Right lobe of liver (tissue), 6 donors: ENCODE results near the gene RNPS1. TPM values are rescaled to one million over a fixed set of nuclear protein-coding genes. Genes with fewer than 3 reads are reported as not detected.
A peak's percentile ranks its signal among the peaks of the same experiment; 100 is the strongest.

Experiments used
- ATAC-seq, 4 donors: fragments of 200-7000 bp; cut with Tn5 transposase; one replicate each; pipeline ENCODE4 v1.9.1; 2020; ENCODE audit warnings: mild to moderate bottlenecking in 4 of 4, moderate library complexity in 4 of 4
- DNase-seq, 3 donors: peaks; one replicate each; pipeline ENCODE4 v3.0.0-alpha.2; 2020
- H3K27ac ChIP-seq, 3 donors: fragments of 200-600 bp; one replicate each; pipeline ENCODE4 v1.8.0; 2022
- H3K27me3 ChIP-seq, 2 donors: fragments of 200-600 bp; one replicate each; pipeline ENCODE4 v1.8.0; 2022
- H3K36me3 ChIP-seq, 4 donors: fragments of 200-600 bp; sonication (generic) in 1 of 4; one replicate each; pipeline versions ENCODE4 v1.5.1 to v1.8.0; 2017 to 2022; ENCODE audit warnings: control low read depth in 1 of 4
- H3K4me1 ChIP-seq, 4 donors: fragments of 200-600 bp; sonication (generic) in 1 of 4; one replicate each; pipeline versions ENCODE4 v1.5.1 to v1.8.0; 2017 to 2022; ENCODE audit warnings: control low read depth in 1 of 4
- H3K4me3 ChIP-seq, 3 donors: fragments of 200-600 bp; one replicate each; pipeline ENCODE4 v1.8.0; 2022
- H3K9me3 ChIP-seq, 4 donors: fragments of 200-600 bp; sonication (generic) in 1 of 4; one replicate each; pipeline versions ENCODE4 v1.5.1 to v1.8.0; 2017 to 2022; ENCODE audit warnings: control low read depth in 1 of 4
- POLR2A ChIP-seq: fragments of 450-650 bp; IDR thresholded peaks from one replicate; pipeline ENCODE4 v1.6.1; 2017; ENCODE audit warnings: antibody characterized with exemption, mild to moderate bottlenecking
- WGBS: methylation state at CpG from one replicate; pipeline ENCODE4 v1.1.6; 2018; ENCODE audit warnings: low coverage, low lambda C conversion rate; ENCODE audit not compliant: insufficient coverage; ENCODE audit errors: missing lambda C conversion rate; 5-methylcytosine and 5-hydroxymethylcytosine counted together
- intact Hi-C, 2 donors: fragments of 100-400 bp; cut with DNase I; formaldehyde crosslinking; loops; one replicate each; pipeline versions ENCODE4 v1.11.2 to v1.14.1; 2022
- total RNA-seq, 6 experiments: library from RNA; depleted of rRNA in 2 of 6; stranded (reverse); fragments of >200 nt in 2 of 6; fragmentation: NEBNext Ultra II Directional in 3 of 6; extraction: Animal tissue kit (Norgen Biotek cat#: 25700) in 3 of 6; gene quantifications; one replicate each; pipeline versions ENCODE4 v1.1.0 to v1.2.4, GENCODE V29; 2016 to 2023
- TF ChIP-seq, protein P1 (sequence below), 4 donors: fragments of 200-600 bp in 3 of 4; fragments of 450-650 bp in 1 of 4; IDR thresholded peaks; one replicate each; pipeline versions ENCODE4 v1.5.1 to v1.8.0; 2016 to 2022; ENCODE audit warnings: antibody characterized with exemption in 4 of 4, mild to moderate bottlenecking in 2 of 4
- donor health status: DM: no; HTN: yes; CAD: no.
- donor health status: DM: no; HTN: no; CAD: no.
- donor health status: DM: no; HTN: no; CAD: no.
- donor health status: DM: no; HTN: yes; CAD: no.
- donor health status: DM: no; HTN: yes; CAD: no.

RNPS1 gene
- total RNA-seq, 6 experiments from 2014 or later, result 29.0 to 61.9 (median 38.9) TPM

DNA sequence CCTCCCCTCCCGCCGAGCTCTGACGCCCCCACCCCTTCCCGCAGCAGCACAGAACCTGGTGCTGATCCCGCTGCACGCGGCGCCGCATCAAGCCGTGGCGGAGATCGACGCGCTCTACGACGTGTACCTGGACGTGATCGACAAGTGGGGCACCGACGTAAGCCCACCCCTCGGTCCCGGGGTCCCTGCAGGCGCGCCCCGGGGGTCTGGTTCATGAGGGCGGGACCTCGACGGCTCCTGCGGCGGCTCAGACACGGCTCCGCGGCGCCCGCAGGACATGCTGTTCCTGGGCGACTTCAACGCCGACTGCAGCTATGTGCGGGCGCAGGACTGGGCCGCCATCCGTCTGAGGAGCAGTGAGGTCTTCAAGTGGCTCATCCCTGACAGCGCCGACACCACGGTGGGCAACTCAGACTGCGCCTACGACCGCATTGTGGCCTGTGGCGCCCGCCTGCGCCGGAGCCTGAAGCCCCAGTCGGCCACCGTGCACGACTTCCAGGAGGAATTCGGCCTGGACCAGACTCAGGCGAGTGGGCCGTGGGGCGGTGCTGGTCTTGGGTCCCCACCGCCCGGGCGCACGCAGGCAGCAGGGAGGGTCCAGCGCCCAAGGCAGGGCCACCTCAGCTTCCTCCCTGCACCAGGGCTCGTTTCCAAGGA, 30.3 kb downstream of the RNPS1 start:
- intact Hi-C loops, result no loop called here
- no peak for TF ChIP-seq POLR2A
- TF ChIP-seq, protein P1, sequence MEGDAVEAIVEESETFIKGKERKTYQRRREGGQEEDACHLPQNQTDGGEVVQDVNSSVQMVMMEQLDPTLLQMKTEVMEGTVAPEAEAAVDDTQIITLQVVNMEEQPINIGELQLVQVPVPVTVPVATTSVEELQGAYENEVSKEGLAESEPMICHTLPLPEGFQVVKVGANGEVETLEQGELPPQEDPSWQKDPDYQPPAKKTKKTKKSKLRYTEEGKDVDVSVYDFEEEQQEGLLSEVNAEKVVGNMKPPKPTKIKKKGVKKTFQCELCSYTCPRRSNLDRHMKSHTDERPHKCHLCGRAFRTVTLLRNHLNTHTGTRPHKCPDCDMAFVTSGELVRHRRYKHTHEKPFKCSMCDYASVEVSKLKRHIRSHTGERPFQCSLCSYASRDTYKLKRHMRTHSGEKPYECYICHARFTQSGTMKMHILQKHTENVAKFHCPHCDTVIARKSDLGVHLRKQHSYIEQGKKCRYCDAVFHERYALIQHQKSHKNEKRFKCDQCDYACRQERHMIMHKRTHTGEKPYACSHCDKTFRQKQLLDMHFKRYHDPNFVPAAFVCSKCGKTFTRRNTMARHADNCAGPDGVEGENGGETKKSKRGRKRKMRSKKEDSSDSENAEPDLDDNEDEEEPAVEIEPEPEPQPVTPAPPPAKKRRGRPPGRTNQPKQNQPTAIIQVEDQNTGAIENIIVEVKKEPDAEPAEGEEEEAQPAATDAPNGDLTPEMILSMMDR (IDR thresholded peaks at IDR 0.05), result no peak
- H3K9me3 ChIP-seq, result no peaks in the 10 kb centered on the region
- H3K4me3 ChIP-seq, result no peak overlapping the region
- no peak overlapping the region for H3K27ac ChIP-seq
- DNase-seq (peak in 1 of 3 donors; percentile 53), ATAC-seq (peak; percentile 4 to 21 (median 10))
- peaks cover 0 to 33% (median 14%) of the 10 kb centered on the region in 4 donors for H3K36me3 ChIP-seq
- peaks cover 0 to 17% (median 0%) of the 10 kb centered on the region in 4 donors for H3K4me1 ChIP-seq
- no peaks in the 10 kb centered on the region for H3K27me3 ChIP-seq
- 0% methylated on average over 1 of the region's 65 CpGs for WGBS

DNA sequence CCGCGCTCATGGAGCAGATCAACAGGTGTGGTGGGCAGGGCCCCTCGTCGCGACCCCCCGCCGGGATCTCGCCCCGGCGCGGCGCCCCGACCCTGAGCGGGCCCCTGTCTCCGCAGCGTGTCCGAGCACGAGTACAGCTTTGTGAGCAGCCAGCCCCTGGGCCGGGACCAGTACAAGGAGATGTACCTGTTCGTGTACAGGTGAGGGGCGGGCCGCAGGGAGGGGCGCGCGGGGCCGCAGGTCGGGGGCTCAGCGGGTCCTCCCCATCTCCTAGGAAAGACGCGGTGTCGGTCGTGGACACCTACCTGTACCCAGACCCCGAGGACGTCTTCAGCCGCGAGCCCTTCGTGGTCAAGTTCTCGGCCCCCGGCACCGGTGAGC, 30.8 kb downstream of the RNPS1 start:
- Histone ChIP-seq H3K4me3 (no peak overlapping the region), H3K27ac (no peak overlapping the region), H3K27me3 (no peaks in the 10 kb centered on the region), H3K9me3 (no peaks in the 10 kb centered on the region), H3K4me1 (peaks cover 0 to 17% (median 0%) of the 10 kb centered on the region in 4 donors), H3K36me3 (peaks cover 0 to 32% (median 15%) of the 10 kb centered on the region in 4 donors)
- TF ChIP-seq, protein P1 (IDR thresholded peaks at IDR 0.05), result no peak
- no peak for TF ChIP-seq POLR2A
- intact Hi-C loops, result no loop called here
- no peak for ATAC-seq
- no CpG with 5 or more reads among the region's 40 CpGs for WGBS
- DNase-seq, result peak in 1 of 3 donors; percentile 52

DNA sequence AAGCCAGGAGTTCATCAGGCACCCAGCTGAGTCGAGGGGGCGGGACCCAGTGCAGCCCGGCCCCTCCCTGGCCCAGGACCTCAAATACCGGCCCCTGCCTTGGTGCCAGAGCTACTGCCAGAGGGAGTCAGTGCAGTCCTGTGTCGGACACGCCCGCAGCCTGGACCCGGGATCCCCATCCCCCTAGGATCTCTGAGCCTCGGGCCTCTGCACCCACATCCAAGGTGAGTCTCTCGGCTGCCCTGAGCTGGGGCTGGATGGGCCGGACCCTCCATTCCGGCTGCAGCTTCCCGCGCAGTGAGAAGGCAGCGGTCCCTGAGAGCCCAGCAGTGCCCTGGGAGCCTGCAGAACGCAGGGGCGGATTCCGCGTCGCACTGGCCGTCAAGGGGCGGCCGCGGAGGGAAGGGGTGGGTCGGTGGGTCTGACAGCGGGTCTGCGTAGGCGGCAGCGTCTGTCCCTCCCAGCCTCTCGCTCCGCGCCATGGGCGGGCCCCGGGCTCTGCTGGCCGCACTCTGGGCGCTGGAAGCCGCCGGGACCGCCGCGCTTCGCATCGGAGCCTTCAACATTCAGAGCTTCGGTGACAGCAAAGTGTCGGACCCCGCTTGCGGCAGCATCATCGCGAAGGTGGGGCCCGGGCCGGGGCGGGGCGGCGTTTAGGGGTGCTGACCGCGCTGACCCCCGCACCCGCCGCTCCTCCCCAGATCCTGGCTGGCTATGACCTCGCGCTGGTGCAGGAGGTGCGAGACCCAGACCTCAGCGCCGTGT, 31.4 kb downstream of the RNPS1 start, which contains the start of gene DNASE1L2:
Gene DNASE1L2 (plus strand): TSS at position 108 of the 765 bp plus-strand sequence. CDS start 373 bp downstream, at position 481.
- no peaks in the 10 kb centered on the region for H3K27me3 ChIP-seq
- peak; percentile 54 to 68 (median 55) for ATAC-seq
- no peak within 1 kb of the TSS for H3K27ac ChIP-seq
- 0% methylated on average over 2 of the region's 64 CpGs for WGBS
- TF ChIP-seq POLR2A, result no peak
- TF ChIP-seq, protein P1 (IDR thresholded peaks at IDR 0.05), result no peak
- H3K4me1 ChIP-seq, result peaks cover 0 to 17% (median 0%) of the 10 kb centered on the region in 4 donors
- intact Hi-C loops, result no loop called here
- peak in 1 of 3 donors; percentile 63 for DNase-seq
- H3K4me3 ChIP-seq, result no peak within 1 kb of the TSS
- peaks cover 0 to 34% (median 15%) of the 10 kb centered on the region in 4 donors for H3K36me3 ChIP-seq
- H3K9me3 ChIP-seq, result no peaks in the 10 kb centered on the region

DNA sequence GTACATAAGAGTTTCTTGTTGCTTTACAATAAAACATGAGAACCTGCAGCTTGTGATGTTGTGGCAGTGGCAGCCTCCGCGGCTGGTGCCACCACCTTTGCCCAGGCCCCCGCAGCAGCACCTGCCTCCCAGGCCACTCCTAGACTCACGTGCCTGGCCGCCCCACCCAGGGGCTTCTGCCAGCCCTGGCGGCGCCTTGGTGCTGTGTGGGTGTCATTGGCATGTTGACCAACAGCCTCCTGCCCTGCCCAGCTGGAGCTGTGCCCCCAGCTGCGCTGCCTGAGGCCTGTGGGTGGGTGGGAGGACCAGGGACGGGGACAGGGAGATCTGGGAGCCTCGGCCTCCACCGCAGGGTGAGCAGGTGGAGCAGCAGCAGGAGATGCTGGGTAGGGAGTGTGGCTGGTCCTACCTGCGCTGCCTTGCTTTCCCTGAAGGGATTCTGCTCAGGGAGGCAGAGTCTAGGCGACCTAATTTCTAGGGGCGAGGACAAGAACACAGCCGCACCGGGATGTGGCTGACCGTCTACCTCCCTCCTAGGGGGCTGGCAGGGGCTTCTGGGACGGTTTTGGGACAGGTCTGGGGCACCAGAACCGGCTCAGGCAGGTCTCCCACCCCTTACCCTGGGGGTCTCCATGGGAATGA, 32.1 kb downstream of the RNPS1 start:
- ATAC-seq, result no peak
- WGBS, result 22% methylated on average over 4 of the region's 19 CpGs

More for the DNA sequence above, 32.1 kb downstream of the RNPS1 start:
- H3K27ac ChIP-seq, result no peak overlapping the region
- no peak for TF ChIP-seq POLR2A
- TF ChIP-seq, protein P1 (IDR thresholded peaks at IDR 0.05), result no peak
- intact Hi-C loops, result no loop called here
- peaks cover 0 to 39% (median 15%) of the 10 kb centered on the region in 4 donors for H3K36me3 ChIP-seq
- H3K27me3 ChIP-seq, result no peaks in the 10 kb centered on the region
- H3K4me1 ChIP-seq, result peaks cover 0 to 17% (median 0%) of the 10 kb centered on the region in 4 donors
- H3K4me3 ChIP-seq, result no peak overlapping the region
- H3K9me3 ChIP-seq, result no peaks in the 10 kb centered on the region
- peak in 1 of 3 donors; percentile 55 for DNase-seq
